Peyer's patch (tissue), 4 donors: Measurements from ENCODE around the gene JUNB. TPM values are rescaled to one million over a fixed set of nuclear protein-coding genes. Genes with fewer than 3 reads are reported as not detected.

ENCODE experiments used
- DNase-seq, 3 donors: peaks; one replicate each; pipeline ENCODE4 v3.0.0-alpha.2; 2017 to 2019
- H3K27ac ChIP-seq, 4 donors: fragments of 200-600 bp; sonication (generic); one replicate each; pipeline ENCODE4 v1.5.1; 2016 to 2019
- H3K27me3 ChIP-seq, 2 donors: fragments of 200-600 bp; sonication (generic); one replicate each; pipeline ENCODE4 v1.5.1; 2019
- H3K36me3 ChIP-seq, 3 donors: fragments of 200-600 bp; sonication (generic); one replicate each; pipeline ENCODE4 v1.5.1; 2016 to 2019
- H3K4me1 ChIP-seq, 4 donors: fragments of 200-600 bp; sonication (generic); one replicate each; pipeline ENCODE4 v1.5.1; 2016 to 2019
- H3K4me3 ChIP-seq, 4 donors: fragments of 200-600 bp; sonication (generic); 1 replicate in 3 of 4; 2 replicates in 1 of 4; pipeline ENCODE4 v1.5.1; 2016 to 2019; ENCODE audit warnings: mild to moderate bottlenecking in 1 of 4
- H3K9me3 ChIP-seq, 4 donors: fragments of 200-600 bp; sonication (generic); one replicate each; pipeline ENCODE4 v1.5.1; 2016 to 2019; ENCODE audit warnings: mild to moderate bottlenecking in 1 of 4
- CTCF ChIP-seq, 6 experiments: fragments of 450-650 bp in 4 of 6; fragments of 200-600 bp in 2 of 6; sonication (generic) in 1 of 6; IDR thresholded peaks; one replicate each; pipeline ENCODE4 v1.5.1; 2017 to 2019; ENCODE audit warnings: antibody characterized with exemption in 6 of 6, mild to moderate bottlenecking in 3 of 6, moderate library complexity in 1 of 6
- POLR2A ChIP-seq, 2 donors: fragments of 450-650 bp; IDR thresholded peaks; one replicate each; pipeline ENCODE4 v1.5.1; 2017; ENCODE audit warnings: antibody characterized with exemption in 2 of 2, mild to moderate bottlenecking in 2 of 2, moderate library complexity in 2 of 2
- total RNA-seq, 4 donors: library from RNA; depleted of rRNA; stranded (reverse); fragments of >200 nt; gene quantifications; one replicate each; pipeline ENCODE4 v1.1.0, GENCODE V29; 2016

The JUNB gene
- total RNA-seq, 4 donors from 2014 or later: 111 to 324 (median 152) TPM

GRCh38 chr19:12834566-12834943, 43.3 kb downstream of the JUNB start, which contains the start of gene RTBDN:
RTBDN (minus strand) TSS chr19:12834579; CDS start chr19:12829979, 4,600 bp downstream.
- Histone ChIP-seq H3K9me3 (peaks cover 0 to 3% (median 0%) of the 10 kb centered on the region in 4 donors), H3K4me1 (peaks cover 0 to 32% (median 14%) of the 10 kb centered on the region in 4 donors), H3K36me3 (no peaks in the 10 kb centered on the region), H3K27me3 (peaks cover 0 to 57% of the 10 kb centered on the region in 2 donors), H3K27ac (no peak within 1 kb of the TSS), H3K4me3 (peak within 1 kb of the TSS; percentile 18 to 52 (median 47))
- TF ChIP-seq CTCF (IDR thresholded peaks at IDR 0.05) (no peak), POLR2A (IDR thresholded peaks at IDR 0.05) (no peak)
- DNase-seq: no peak

- TF ChIP-seq POLR2A (IDR thresholded peaks at IDR 0.05) (no peak), CTCF (IDR thresholded peaks at IDR 0.05) (no peak)
- Histone ChIP-seq H3K4me3 (no peak overlapping the region), H3K27me3 (peaks cover 0 to 59% of the 10 kb centered on the region in 2 donors), H3K36me3 (no peaks in the 10 kb centered on the region), H3K27ac (no peak overlapping the region), H3K4me1 (peaks cover 0 to 32% (median 14%) of the 10 kb centered on the region in 4 donors), H3K9me3 (peaks cover 0 to 3% (median 0%) of the 10 kb centered on the region in 4 donors)
- DNase-seq: no peak
These were observed 43.9 kb downstream of the JUNB start for GRCh38 chr19:12834976-12835757.

GRCh38 chr19:12836529-12836863, 45.2 kb downstream of the JUNB start:
- H3K4me1 ChIP-seq: peaks cover 0 to 40% (median 17%) of the 10 kb centered on the region in 4 donors
- peaks cover 0 to 71% of the 10 kb centered on the region in 2 donors for H3K27me3 ChIP-seq
- no peaks in the 10 kb centered on the region for H3K36me3 ChIP-seq
- TF ChIP-seq CTCF (IDR thresholded peaks at IDR 0.05) (no peak), POLR2A (IDR thresholded peaks at IDR 0.05) (no peak)
- no peak for DNase-seq
- peaks cover 0 to 3% (median 0%) of the 10 kb centered on the region in 4 donors for H3K9me3 ChIP-seq
- H3K4me3 ChIP-seq: no peak overlapping the region
- no peak overlapping the region for H3K27ac ChIP-seq

- no peak for DNase-seq
- no peak for TF ChIP-seq CTCF (IDR thresholded peaks at IDR 0.05)
- TF ChIP-seq POLR2A (IDR thresholded peaks at IDR 0.05): no peak
- Histone ChIP-seq H3K4me1 (peaks cover 0 to 40% (median 17%) of the 10 kb centered on the region in 4 donors), H3K4me3 (no peak overlapping the region), H3K9me3 (peaks cover 0 to 3% (median 0%) of the 10 kb centered on the region in 4 donors), H3K27me3 (peaks cover 0 to 73% of the 10 kb centered on the region in 2 donors), H3K27ac (no peak overlapping the region), H3K36me3 (no peaks in the 10 kb centered on the region)
These were observed 45.9 kb downstream of the JUNB start for GRCh38 chr19:12837225-12837624.

- Histone ChIP-seq H3K27ac (no peak within 1 kb of the TSS), H3K4me1 (peaks cover 0 to 30% (median 17%) of the 10 kb centered on the region in 4 donors), H3K9me3 (no peaks in the 10 kb centered on the region), H3K27me3 (peaks cover 0 to 62% of the 10 kb centered on the region in 2 donors), H3K4me3 (peak within 1 kb of the TSS in 3 of 4 donors; percentile 40 to 51 (median 41)), H3K36me3 (no peaks in the 10 kb centered on the region)
- DNase-seq: peak in 2 of 3 donors; percentile 56 to 71
- TF ChIP-seq POLR2A (IDR thresholded peaks at IDR 0.05) (no peak), CTCF (IDR thresholded peaks at IDR 0.05) (peak in 5 of 6 experiments; percentile 22 to 58 (median 49))
These were observed 47.0 kb downstream of the JUNB start, which contains the start of gene MAST1 for GRCh38 chr19:12838182-12838885. MAST1 (plus strand) TSS chr19:12838515; CDS start chr19:12838573, 58 bp downstream.
